GM19468 (cell line): ENCODE results near the gene LCLAT1.
A peak's percentile ranks its signal among the peaks of the same experiment; 100 is the strongest.

Experiments used
- ATAC-seq: cut with Tn5 transposase; IDR thresholded peaks from one replicate; pipeline ENCODE4 v1.9.1; 2021; ENCODE audit warnings: mild to moderate bottlenecking, moderate library complexity, moderate number of reproducible peaks; ENCODE audit not compliant: unreplicated experiment; ENCODE audit errors: extremely low read depth

LCLAT1 gene

DNA sequence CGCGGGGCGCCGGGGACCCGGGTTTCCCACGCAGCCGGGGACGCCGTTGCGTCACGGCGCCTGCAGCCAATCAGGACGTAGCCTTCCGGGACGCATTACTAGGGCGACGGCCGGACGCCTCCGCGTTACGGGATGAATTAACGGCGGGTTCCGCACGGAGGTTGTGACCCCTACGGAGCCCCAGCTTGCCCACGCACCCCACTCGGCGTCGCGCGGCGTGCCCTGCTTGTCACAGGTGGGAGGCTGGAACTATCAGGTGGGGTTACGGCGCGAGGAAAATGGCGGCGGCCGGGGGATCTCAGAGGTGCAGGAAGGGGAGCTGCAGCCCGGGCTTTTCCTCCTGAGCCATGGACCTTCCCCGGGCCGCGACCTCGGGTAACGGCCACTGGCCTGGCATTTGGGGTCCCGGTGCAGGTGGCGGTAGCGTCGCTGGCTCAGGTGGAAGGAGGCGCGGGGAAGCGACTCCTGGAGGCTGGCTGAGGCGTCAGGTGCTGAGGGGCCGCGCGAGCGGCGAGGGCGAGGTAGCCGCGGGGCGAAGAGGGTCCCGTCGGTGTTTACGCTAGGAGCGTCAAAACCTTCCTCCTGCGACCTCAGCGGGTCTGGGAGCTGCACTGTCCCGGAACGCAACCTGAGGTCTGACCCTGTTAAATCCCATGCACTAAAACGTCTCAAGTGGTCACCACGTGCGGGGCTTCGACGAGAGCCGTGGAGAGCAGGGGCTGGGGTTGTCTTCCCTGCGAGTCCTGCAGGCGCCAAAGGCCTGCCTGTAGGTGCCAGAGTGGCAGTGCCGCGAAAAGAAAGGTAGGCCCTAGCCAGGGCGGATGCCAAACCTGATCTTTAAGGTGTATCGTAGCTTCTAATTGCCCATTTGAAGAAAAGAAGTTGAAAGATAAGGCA is at the start of gene LCLAT1:
LCLAT1 (plus strand) TSS at position 98 of the 897 bp plus-strand sequence. CDS start 78,345 bp downstream, outside the sequence.
- peak; percentile 73 for ATAC-seq

DNA sequence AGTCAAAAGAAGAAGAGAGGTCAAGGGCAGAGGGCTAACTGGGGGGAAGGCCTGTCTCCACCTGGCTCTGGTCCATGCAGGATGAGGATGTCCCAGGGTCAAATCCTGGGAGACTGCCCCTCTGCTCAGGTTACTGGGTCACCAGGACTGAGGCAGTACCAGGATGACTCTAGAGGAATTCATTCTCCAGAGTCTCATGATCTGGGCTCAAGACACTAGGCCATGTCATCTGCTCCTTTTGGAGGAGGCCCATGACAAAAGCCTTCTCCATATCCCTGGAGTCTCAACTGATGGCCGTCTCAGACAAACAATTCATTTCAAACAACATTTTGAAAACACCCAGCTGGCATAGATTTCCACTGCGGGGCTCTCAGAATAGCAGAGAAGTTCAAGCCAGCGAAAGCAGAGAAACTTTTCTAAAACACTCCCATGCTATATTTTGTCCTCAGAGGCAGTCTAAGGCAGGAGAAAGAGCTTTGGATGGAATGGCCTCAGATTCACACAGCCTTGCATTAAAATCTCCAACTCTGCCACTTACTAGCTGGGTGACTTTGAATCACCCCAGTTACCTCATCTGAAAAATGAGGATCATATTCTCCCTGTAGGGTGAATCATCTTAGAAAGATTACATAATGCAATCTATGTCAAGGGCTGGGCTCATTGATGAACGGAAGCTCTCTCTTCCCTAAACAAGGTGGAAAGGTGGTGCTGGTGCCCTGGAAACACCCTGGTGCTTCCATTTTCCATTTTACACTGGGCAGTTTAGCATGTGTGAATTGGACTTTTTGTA is 48.8 kb upstream of the LCLAT1 start:
- no peak for ATAC-seq

DNA sequence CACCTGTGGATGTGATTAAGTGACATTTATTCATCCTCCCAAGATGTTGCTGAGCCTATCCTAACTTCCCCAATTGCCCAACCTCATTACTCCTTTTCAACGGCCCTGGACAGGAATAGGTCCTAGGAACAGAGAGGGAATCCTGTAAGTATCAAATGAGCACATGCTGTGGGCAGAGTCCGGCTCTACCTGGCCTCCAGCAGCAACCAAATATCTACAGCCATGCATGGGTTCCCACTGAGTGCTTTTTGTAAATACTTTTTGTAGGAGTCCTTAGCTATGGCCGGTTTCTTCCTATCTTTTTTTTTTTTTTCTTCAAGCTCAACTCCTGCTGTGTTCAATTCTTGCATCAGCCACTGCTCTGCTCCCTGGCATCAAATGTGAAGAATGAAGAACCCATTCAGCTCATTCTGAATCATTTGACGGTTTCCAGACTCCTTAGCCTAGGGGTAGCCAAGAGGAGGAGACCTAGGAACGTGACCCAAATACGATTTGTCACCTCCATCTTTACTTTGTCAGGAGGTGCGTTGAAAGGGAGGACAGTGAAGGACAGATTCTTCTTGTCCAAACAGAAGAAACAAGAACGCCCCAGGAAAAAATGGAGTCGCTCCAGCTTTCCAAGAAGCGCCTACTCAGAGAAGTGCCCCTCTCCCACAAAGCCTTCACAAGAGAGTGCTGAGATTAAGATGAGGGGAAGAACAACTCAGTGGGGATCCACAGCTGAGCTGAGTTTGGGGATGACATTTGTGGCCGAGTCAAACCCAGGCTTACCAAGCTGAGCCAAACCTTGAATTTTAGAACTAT is 46.7 kb upstream of the LCLAT1 start:
- no peak for ATAC-seq

DNA sequence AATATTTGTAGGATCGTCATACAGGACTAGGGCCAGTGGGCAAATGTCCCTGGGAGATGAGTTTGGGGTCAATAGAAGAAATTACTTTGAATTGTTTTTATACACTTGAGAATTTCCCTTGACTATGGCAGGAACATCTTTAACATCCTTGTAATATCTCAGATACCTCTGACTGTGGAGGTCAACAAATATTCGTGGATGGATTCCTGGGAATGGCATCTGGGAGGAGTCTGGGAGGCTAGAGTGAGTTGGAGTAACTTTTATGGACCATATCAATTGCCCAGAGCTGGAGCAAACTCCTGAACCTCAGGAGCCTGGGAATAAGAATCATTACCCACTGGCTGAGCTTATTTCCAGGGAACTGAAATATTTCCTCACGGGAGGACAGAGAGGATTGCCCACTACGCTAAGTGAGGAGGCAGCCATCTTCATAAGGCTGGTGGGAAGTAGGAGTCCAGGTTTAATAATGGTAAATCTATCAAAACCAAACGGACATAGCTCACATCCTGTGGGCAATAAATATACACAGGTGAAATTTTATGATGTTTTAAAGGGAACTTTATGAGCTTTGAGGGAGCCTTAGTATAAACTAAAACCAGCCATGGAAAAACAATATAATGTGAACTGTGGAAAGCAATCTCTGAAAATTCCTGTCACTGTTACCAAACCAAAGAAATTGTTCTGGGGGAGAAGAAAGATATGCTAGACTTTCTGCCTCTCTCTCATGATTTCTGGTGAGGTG is 44.4 kb upstream of the LCLAT1 start:
- ATAC-seq, result no peak

DNA sequence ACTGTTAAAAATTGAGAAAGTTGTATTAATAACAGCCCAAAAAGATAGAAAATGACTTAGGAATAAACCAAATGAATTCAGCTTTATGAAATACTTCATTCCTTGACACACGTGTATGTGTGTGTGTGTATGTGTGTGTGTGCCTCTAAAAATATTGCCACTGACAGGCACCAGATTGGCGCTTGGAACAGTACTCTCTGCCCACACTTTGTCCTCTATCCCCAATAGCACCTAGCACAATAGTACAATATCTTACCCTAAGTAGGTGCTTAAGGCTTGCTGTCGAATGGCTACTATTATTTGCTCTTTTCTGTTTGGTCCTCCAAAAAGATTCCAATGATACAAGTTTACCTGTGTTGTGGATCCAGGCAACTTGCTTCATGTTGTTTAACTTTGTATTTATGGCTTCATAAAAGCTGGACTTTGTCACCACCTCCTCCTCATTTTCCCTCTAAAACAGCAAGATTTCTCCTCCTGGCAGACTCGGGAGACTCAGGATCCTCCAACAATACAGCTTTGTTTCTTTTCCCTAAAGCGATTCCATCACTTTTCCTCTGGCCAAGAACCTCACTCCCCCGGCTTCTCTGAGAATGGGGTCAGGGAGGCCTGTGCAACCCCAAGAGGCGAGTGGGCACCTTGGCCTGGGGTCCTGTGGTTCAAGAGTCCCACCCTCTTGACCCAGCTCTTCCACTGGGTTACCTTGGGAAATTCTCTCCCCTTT is 43.3 kb upstream of the LCLAT1 start:
- no peak for ATAC-seq

DNA sequence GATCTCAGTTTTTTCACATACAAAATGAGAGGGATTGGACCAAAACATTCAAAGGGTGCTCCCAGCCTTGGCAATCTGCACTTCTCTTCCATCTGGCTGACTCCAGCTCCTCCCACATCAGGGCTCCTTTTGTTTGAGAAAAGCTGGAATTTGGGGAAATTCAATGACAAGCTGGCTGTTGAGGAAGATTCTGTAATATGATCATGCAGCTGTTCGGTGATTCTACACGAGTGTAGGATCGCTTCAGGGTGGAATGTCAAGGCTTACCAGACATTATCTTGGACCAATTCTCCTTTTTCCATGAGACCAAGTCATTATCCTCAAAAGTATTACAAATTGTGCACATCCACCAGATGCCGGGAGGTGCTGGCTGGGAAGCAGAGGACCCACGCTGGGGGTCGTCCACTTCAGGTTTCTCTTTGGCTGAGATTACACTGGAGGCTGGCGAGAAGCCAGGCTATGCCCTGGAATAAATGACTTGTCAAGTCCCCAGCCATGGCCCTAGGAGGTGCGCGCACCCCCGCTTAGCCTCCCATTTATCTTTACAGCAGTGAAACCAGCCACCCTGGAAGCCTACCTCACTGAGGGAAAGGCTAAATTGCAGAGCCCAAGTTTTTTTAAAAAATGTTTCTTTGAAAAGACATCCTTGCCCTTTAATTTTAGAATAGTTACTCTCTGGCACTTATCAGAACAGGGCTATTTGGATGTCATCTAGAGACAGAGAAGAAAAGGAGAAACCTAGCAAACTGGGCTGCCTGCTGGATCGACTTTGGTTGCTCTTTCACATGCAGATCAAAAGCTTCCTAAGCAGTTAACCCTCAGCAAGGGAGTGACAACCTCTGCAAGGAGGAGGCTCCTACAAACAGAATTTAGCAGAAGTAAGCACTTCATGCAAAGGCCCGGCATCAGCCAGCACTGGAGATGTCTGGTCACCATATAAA is 42.5 kb upstream of the LCLAT1 start:
- ATAC-seq, result no peak

DNA sequence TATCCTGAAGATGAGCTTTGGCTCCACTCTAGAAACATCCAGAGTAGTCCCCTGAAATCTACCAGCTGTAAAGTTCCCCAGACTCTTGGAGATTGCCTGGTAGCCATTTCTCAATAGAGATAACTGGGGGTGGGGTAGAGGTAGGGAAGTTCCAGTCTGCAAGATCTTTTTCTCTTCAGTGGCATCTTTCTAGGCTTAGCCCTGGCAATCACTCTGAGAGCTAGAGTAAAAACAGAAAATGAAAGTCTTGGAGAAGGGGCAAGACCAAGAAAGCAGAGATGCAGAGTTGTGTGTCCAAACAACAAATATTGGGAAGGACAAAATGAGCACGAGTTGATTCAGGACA is 41.8 kb upstream of the LCLAT1 start:
- ATAC-seq, result no peak

DNA sequence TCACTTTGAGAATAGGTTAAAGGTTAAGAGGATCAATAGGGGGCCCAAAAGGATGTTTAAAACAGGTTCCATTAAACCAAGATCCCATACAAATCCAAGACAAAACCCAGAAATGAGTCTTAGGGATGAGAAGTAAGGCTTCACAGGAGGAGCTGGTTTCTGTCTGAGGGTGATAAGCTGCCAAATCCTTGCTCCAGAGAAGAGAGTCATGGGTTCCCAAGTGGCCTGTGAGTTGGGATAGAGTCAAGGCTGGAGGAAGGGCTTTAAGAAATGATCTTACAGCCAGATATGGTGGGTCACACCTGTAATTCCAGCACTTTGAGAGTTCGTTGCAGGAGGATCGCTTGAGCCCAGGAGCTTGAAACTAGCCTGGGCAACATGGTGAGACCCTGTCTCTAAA is 40.2 kb upstream of the LCLAT1 start:
- no peak for ATAC-seq

DNA sequence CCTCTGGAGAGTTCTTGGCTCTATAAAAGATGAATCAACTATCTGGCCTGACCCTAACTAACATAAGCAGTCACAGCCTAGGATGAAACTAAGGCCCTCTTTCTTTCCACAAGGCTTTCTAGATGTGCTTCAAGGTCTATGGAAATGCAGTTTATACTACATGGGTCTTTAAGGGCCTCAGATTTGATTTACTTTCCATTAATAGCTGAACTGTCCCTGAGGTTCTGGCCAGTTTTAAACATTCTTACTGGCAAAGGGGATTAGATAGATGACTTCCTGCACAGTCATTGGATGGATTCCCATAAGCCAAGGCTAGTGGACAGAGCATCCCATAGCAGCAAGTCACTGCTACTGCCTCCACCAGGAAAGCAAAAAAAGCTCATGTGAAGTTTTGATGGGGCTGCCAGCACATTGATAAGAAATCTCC is 38.1 kb upstream of the LCLAT1 start:
- ATAC-seq, result no peak

DNA sequence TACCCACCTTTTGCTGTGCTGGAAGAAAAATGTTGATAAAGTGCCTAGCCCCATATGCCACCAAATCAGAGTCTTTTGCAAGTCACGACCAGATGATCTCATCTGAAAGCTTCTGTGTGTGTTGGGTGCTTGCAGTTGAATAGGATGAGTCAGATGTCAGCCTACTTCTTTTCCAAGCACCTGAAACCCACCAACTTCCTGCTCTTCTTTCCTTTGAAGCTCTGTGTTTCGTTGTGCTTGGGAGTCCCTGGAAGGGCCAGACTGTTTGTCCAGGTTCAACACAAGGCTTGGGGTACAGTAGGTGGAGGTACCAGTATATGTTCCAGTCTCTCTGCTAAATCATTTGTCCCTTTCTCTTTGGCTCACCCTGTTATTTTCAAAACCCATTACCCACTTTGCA is 36.8 kb upstream of the LCLAT1 start:
- ATAC-seq, result no peak

DNA sequence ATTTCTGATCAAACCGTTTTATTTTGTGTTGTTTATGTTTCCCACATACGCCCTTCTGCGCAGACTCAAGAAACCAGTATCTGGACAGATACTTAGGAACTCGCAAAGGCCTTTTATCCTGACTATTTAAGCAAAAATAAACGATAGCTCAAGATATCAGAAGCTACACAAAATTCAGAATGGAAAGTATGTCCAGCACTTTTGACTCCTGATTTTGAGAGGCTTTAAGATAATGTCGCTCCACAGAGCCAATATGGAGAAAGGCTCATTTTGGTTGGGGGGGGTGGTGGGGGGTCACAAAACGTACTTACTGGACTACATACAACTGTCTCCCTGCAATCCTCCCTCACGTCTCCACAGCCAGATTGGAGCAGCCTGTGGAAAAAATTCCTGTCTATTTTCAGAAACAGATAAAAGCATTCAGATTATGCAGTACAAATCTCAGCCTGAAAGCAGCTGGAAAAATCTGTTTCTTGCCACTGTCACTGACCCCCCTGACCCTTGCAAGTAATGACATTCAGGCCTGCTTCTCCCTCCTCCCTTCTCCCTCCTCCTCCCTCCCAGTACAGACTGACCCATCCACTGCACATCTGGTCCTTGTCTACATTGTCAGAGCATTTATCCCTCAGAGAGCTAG is 34.9 kb upstream of the LCLAT1 start:
- ATAC-seq, result no peak

DNA sequence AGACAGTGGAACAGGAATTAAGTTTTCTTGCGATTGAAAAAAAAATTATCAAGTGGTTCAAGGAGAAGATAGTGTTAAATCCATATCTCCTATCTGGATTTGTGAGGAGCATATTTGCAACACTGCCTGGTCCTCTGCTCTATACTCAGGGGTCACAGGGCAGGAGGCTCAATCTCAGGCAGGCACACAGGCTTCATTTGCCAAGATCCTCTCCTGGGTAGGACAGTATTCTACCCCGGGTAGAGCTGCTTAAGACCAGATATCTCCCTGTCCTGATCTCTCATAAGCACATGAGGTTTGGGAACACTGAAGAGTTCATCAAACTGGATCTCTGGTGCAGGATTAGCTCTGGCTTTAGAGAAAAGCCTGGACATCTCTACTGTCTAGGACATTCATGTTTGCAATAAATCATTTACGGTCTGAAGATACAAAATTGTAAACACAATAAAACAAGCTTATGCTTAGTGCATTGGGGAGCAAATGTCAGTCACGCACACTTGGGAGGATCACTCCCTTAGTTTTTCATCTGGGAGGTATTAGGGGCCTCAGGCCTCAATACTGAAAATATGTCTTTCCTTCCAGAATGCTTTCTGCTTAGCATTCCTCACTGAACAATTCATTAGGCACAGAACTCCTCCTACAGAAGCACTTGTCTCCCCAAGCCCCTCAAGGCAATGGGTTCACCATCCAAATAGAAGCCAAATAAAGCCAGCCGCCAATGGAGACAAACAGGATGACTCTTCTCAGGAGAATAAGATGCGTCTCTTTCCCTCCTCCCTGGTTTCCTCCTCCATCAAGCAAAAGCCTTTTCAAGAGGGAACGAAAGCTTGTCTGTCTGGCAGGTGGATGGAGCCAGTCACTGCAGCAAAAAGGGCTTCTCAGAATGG is 34.1 kb upstream of the LCLAT1 start:
- no peak for ATAC-seq

DNA sequence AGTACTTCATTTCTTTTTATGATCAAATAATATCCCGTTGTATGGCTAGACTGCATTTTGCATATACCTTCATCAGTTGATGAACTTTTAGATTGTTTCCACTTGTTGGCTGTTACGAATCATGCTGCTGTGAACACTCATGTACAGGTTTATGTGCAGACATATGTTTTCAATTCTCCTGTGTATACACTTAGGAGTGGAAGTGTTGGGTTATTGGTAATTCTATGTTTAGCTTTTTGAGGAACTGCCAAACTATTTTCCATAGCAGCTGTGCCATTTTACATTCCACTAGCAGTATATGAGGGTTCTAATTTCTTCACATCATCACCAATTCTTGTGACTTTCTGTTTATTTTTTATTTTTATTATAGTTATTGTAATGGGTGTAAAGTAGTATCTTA is 32.1 kb upstream of the LCLAT1 start:
- ATAC-seq, result no peak

DNA sequence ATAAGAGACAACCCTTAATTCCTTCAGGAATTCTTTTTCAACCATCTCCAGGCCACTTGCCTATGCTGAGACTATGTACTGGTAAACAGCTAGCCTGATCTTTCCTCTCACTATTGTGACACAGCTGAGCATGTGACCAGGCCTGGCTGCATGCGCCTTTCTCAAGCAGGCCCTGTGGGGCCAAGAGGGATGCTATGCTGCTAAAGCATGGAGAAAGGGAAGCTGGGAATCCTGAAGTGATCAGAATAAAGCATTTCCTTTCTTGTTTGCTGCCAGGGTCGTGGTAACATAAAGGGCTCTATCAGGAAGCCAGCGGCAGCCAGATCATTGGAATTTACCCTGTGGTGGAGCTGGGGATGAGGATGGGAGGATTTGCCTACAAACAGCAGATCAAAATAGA is 29.8 kb upstream of the LCLAT1 start:
- no peak for ATAC-seq

DNA sequence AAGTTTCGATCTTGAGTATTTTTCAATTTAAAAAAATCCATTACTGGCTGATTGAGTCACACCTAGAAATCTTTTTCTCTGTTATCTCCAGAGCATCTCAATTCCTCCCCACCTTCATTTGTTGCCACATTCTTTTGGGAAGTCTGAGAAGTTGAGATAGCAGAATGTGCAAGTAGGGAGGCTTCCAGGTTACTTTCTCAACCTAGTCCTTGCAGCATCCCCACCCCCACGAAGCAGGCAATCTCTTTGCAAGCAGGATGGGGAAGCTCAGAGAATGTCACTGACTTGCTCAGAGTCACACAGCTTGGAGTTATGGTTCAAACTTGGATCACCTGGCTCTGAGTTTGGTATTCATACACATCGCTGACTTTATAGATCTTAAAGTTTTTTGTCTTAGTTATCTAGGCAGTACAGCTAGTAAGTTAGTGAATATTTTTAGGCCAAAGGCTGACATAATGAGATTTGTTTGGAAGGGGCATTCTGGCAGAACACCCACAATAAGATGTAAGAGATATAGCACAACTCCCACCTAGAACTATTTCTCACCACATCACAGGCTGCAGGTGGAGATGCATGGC is 25.9 kb upstream of the LCLAT1 start:
- no peak for ATAC-seq

DNA sequence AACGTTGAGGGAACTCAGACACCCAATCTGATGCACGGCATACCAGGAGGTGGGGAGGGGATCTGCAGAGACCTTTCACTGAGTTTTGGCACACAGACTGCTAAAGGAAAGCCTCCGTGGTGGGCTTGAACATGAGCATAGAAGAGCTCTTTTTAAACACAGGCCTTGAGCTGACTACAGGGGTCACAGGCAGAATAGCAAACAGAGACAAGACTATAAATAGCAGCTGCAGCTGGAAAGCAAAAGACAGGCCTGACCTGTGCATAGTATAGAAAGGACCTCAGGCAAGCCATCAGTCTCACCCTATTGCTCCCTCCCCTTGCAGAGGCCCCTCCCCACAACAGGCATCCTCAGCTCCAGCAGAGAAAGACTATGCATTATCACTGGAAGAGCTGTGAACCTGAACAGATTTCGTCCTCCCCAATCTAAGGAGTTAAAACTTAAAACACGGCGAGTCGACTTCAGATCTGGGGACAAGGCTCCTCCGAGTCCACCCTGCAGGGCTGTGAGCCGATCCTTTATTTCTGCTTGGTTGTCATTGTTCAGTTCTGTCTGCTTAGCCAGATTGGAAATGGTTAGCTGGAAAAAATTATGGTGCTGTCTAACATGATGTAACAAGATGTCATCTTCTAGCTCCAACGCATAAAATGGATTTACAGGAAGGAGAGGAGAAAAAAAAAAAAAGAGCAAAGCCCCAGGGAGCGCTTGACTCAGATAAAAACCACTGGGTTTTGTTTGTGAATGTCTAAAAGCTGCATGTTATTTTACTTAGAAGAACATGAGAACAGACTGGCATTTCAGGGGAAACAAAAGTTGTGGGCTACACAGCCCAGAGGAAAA is 25.2 kb upstream of the LCLAT1 start:
- ATAC-seq, result no peak
